Gastroesophageal sphincter (tissue), 4 donors: Measurements from ENCODE around the gene ZBTB20. TPM values are rescaled to one million over a fixed set of nuclear protein-coding genes. Genes with fewer than 3 reads are reported as not detected.

Source experiments
- ATAC-seq: fragments of 150-250 bp; one replicate; pipeline ENCODE4 v1.9.1; 2016; ENCODE audit warnings: mild to moderate bottlenecking, moderate library complexity
- H3K27ac ChIP-seq, 4 donors: fragments of 200-600 bp; sonication (generic) in 3 of 4; 1 replicate in 3 of 4; 2 replicates in 1 of 4; pipeline ENCODE4 v1.5.1; 2016 to 2019
- H3K27me3 ChIP-seq: fragments of 200-600 bp; sonication (generic); one replicate; pipeline ENCODE4 v1.5.1; 2019
- H3K36me3 ChIP-seq, 2 donors: fragments of 200-600 bp; sonication (generic); one replicate each; pipeline ENCODE4 v1.5.1; 2019; ENCODE audit warnings: control low read depth in 1 of 2
- H3K4me1 ChIP-seq, 3 donors: fragments of 200-600 bp; sonication (generic); 1 replicate in 2 of 3; 2 replicates in 1 of 3; pipeline ENCODE4 v1.5.1; 2016 to 2019; ENCODE audit warnings: control low read depth in 2 of 3
- H3K4me3 ChIP-seq, 2 donors: fragments of 200-600 bp; sonication (generic); one replicate each; pipeline ENCODE4 v1.5.1; 2019; ENCODE audit warnings: mild to moderate bottlenecking in 1 of 2, moderate library complexity in 1 of 2
- H3K9me3 ChIP-seq, 3 donors: fragments of 200-600 bp; sonication (generic); one replicate each; pipeline ENCODE4 v1.5.1; 2017 to 2019; ENCODE audit warnings: control low read depth in 2 of 3
- CTCF ChIP-seq, 4 experiments: fragments of 200-600 bp in 2 of 4; fragments of 450-650 bp in 2 of 4; sonication (generic) in 1 of 4; IDR thresholded peaks; one replicate each; pipeline ENCODE4 v1.5.1; 2017 to 2019; ENCODE audit warnings: antibody characterized with exemption in 4 of 4, mild to moderate bottlenecking in 2 of 4, moderate library complexity in 2 of 4
- EP300 ChIP-seq: sonication (generic); formaldehyde crosslinking; IDR thresholded peaks from one replicate; pipeline ENCODE4 v1.6.1; 2017; ENCODE audit warnings: antibody characterized with exemption, mild to moderate bottlenecking
- POLR2A ChIP-seq, 2 donors: fragments of 450-650 bp; IDR thresholded peaks; one replicate each; pipeline ENCODE4 v1.6.1; 2017; ENCODE audit warnings: antibody characterized with exemption in 2 of 2, mild to moderate bottlenecking in 2 of 2, moderate library complexity in 1 of 2
- POLR2AphosphoS5 ChIP-seq: sonication (generic); formaldehyde crosslinking; IDR thresholded peaks from one replicate; pipeline ENCODE4 v1.6.1; 2017; ENCODE audit warnings: antibody characterized with exemption
- WGBS, 2 donors: methylation state at CpG; one replicate each; pipeline ENCODE4 v1.1.5; 2018; ENCODE audit warnings: low coverage in 1 of 2; 5-methylcytosine and 5-hydroxymethylcytosine counted together
- total RNA-seq, 4 donors: library from RNA; depleted of rRNA; stranded (reverse); fragments of >200 nt; gene quantifications; one replicate each; pipeline ENCODE4 v1.1.0, GENCODE V29; 2016

ZBTB20 gene
- total RNA-seq, 4 donors from 2014 or later, result 53.1 to 113 (median 98.4) TPM

- no peak for ATAC-seq
- Histone ChIP-seq H3K27ac (no peak overlapping the region), H3K9me3 (no peaks in the 10 kb centered on the region), H3K36me3 (no peaks in the 10 kb centered on the region), H3K4me1 (peaks cover 3 to 40% (median 7%) of the 10 kb centered on the region in 3 donors), H3K4me3 (no peak overlapping the region), H3K27me3 (no peaks in the 10 kb centered on the region)
- TF ChIP-seq POLR2A (IDR thresholded peaks at IDR 0.05) (no peak), CTCF (IDR thresholded peaks at IDR 0.05) (no peak), EP300 (no peak)
- WGBS, 2 donors, result 100% methylated on average over 1 of the region's 2 CpGs; no CpG with 5 or more reads in 1 of the 2 donors
These were observed 579.3 kb downstream of the ZBTB20 start for GRCh38 chr3:114567771-114568170.

GRCh38 chr3:114566767-114567166, 580.3 kb downstream of the ZBTB20 start:
- Histone ChIP-seq H3K36me3 (no peaks in the 10 kb centered on the region), H3K27me3 (no peaks in the 10 kb centered on the region), H3K9me3 (peaks cover 0 to under 1% (median 0%) of the 10 kb centered on the region in 3 donors), H3K27ac (no peak overlapping the region), H3K4me1 (peaks cover 0 to 30% (median 3%) of the 10 kb centered on the region in 3 donors), H3K4me3 (no peak overlapping the region)
- ATAC-seq, result no peak
- no peak for TF ChIP-seq POLR2AphosphoS5

GRCh38 chr3:114566162-114566755, 580.8 kb downstream of the ZBTB20 start:
- H3K4me3 ChIP-seq, result no peak overlapping the region
- WGBS, 2 donors, result 78% methylated on average over 4 to 5 of the region's 5 CpGs
- peaks cover 0 to 5% (median 0%) of the 10 kb centered on the region in 3 donors for H3K9me3 ChIP-seq
- no peak for TF ChIP-seq POLR2A (IDR thresholded peaks at IDR 0.05)
- TF ChIP-seq CTCF (IDR thresholded peaks at IDR 0.05), result no peak
- TF ChIP-seq EP300, result no peak
- TF ChIP-seq POLR2AphosphoS5, result no peak
- H3K27me3 ChIP-seq, result no peaks in the 10 kb centered on the region
- no peak overlapping the region for H3K27ac ChIP-seq
- H3K36me3 ChIP-seq, result no peaks in the 10 kb centered on the region
- ATAC-seq, result no peak
- H3K4me1 ChIP-seq, result peaks cover 0 to 25% (median 0%) of the 10 kb centered on the region in 3 donors

- peaks cover 0 to 5% (median 0%) of the 10 kb centered on the region in 3 donors for H3K9me3 ChIP-seq
- H3K36me3 ChIP-seq, result no peaks in the 10 kb centered on the region
- 63 to 75% methylated on average over 8 of the region's 8 CpGs for WGBS, 2 donors
- no peak overlapping the region for H3K4me3 ChIP-seq
- H3K27ac ChIP-seq, result no peak overlapping the region
- no peaks in the 10 kb centered on the region for H3K27me3 ChIP-seq
- H3K4me1 ChIP-seq, result peaks cover 0 to 21% (median 0%) of the 10 kb centered on the region in 3 donors
- ATAC-seq, result no peak
- no peak for TF ChIP-seq POLR2AphosphoS5
- no peak for TF ChIP-seq POLR2A (IDR thresholded peaks at IDR 0.05)
- TF ChIP-seq EP300, result no peak
- no peak for TF ChIP-seq CTCF (IDR thresholded peaks at IDR 0.05)
These were observed 581.9 kb downstream of the ZBTB20 start for GRCh38 chr3:114565216-114565615.

GRCh38 chr3:114563720-114564119, 583.4 kb downstream of the ZBTB20 start:
- no peaks in the 10 kb centered on the region for H3K27me3 ChIP-seq
- ATAC-seq, result no peak
- peaks cover 0 to 5% (median 0%) of the 10 kb centered on the region in 3 donors for H3K9me3 ChIP-seq
- no peak overlapping the region for H3K4me3 ChIP-seq
- 90 to 94% methylated on average over 2 of the region's 2 CpGs for WGBS, 2 donors
- no peak overlapping the region for H3K27ac ChIP-seq
- H3K36me3 ChIP-seq, result no peaks in the 10 kb centered on the region
- H3K4me1 ChIP-seq, result peaks cover 0 to 21% (median 0%) of the 10 kb centered on the region in 3 donors
- no peak for TF ChIP-seq POLR2AphosphoS5
- TF ChIP-seq EP300, result no peak
- TF ChIP-seq POLR2A (IDR thresholded peaks at IDR 0.05), result no peak
- TF ChIP-seq CTCF (IDR thresholded peaks at IDR 0.05), result no peak
